A549 (cell line): ENCODE data around the gene MSS51. TPM values are rescaled to one million over a fixed set of nuclear protein-coding genes. Genes with fewer than 3 reads are reported as not detected.

Experiments used
- ATAC-seq, 2 experiments: fragments of 200-7000 bp in 1 of 2; fragments of >200 bp in 1 of 2; cut with Nextera tagmentation in 1 of 2; cut with Tn5 transposase in 1 of 2; 3 replicates each; pipeline versions ENCODE4 v1.8.0 to v1.9.1; 2018 to 2020; ENCODE audit warnings: mild to moderate bottlenecking in 1 of 2, moderate library complexity in 1 of 2
- CTCF ChIA-PET: fragments of 300-600 bp; sonication (Branson Sonifier 250); formaldehyde crosslinking; extraction: SDS; loops from one replicate; lab custom pipeline; 2021; ENCODE audit warnings: antibody characterized with exemption, inconsistent platforms; lab: Yijun Ruan, JAX
- POLR2A ChIA-PET: fragments of 350-600 bp; formaldehyde crosslinking; extraction: SDS; loops from one replicate; lab custom pipeline; 2021; ENCODE audit warnings: antibody characterized with exemption, inconsistent platforms; lab: Yijun Ruan, JAX
- DNase-seq, 2 experiments: peaks; one replicate each; pipeline versions ENCODE4 v3.0.0 to v3.0.0-alpha.2; 2011 to 2016; ENCODE audit warnings: low read depth in 1 of 2, low spot score in 1 of 2
- FAIRE-seq: peaks from 2 replicates; lab custom pipeline; 2011; peaks lifted over from hg19 to GRCh38; lab: Jason Lieb, UNC
- H3K27ac ChIP-seq, 2 experiments: fragments of >200 bp; sonication (Bioruptor Twin); formaldehyde crosslinking; 3 replicates each; pipeline ENCODE4 v1.5.1; 2016 to 2017
- H3K4me1 ChIP-seq: fragments of >200 bp; sonication (Bioruptor Twin); formaldehyde crosslinking; 3 replicates; pipeline ENCODE4 v1.6.1; 2016
- H3K4me2 ChIP-seq: fragments of >200 bp; sonication (Bioruptor Twin); formaldehyde crosslinking; 3 replicates; pipeline ENCODE4 v1.6.1; 2016
- H3K4me3 ChIP-seq: fragments of >200 bp; sonication (Bioruptor Twin); formaldehyde crosslinking; 3 replicates; pipeline ENCODE4 v1.5.1; 2016
- H3K9me3 ChIP-seq: fragments of >200 bp; sonication (Bioruptor Twin); formaldehyde crosslinking; 3 replicates; pipeline ENCODE4 v1.6.1; 2016
- ATOH8 ChIP-seq: fragments of 250-450 bp; sonication (Bioruptor Pico); IDR thresholded peaks from 2 replicates; pipeline ENCODE4 v1.5.0; 2020; ENCODE audit warnings: low read depth, mild to moderate bottlenecking, moderate library complexity
- BHLHE40 ChIP-seq: IDR thresholded peaks from 2 replicates; pipeline ENCODE4 v1.6.1; 2012; ENCODE audit warnings: low read depth, low read length, inconsistent platforms
- CHD4 ChIP-seq: fragments of 200-600 bp; sonication (generic); IDR thresholded peaks from 2 replicates; pipeline ENCODE4 v1.6.1; 2016; ENCODE audit warnings: antibody characterized with exemption, mild to moderate bottlenecking, borderline replicate concordance
- E2F6 ChIP-seq: IDR thresholded peaks from 2 replicates; pipeline ENCODE4 v1.6.1; 2012; ENCODE audit warnings: low read depth, borderline replicate concordance
- EP300 ChIP-seq, 2 experiments: fragments of >200 bp; sonication (Bioruptor Twin); formaldehyde crosslinking; IDR thresholded peaks; 2 replicates in 1 of 2; 3 replicates in 1 of 2; pipeline ENCODE4 v1.6.1; 2016 to 2017
- ESRRA ChIP-seq: fragments of 150-350 bp; IDR thresholded peaks from 2 replicates; pipeline ENCODE4 v1.6.1; 2014; ENCODE audit warnings: mild to moderate bottlenecking, low read length, borderline replicate concordance
- HDAC2 ChIP-seq: fragments of 200-600 bp; sonication (generic); IDR thresholded peaks from 2 replicates; pipeline ENCODE4 v1.6.1; 2016
- HES2 ChIP-seq: fragments of >200 bp; sonication (Bioruptor Twin); formaldehyde crosslinking; IDR thresholded peaks from 2 replicates; pipeline ENCODE4 v1.6.1; 2016
- HMGXB4 ChIP-seq: fragments of 250-450 bp; sonication (Bioruptor Pico); IDR thresholded peaks from 2 replicates; pipeline ENCODE4 v1.5.0; 2021; ENCODE audit warnings: mild to moderate bottlenecking, moderate library complexity, borderline replicate concordance
- HOXB13 ChIP-seq: fragments of 250-450 bp; sonication (Bioruptor Pico); IDR thresholded peaks from 2 replicates; pipeline ENCODE4 v1.5.0; 2020; ENCODE audit warnings: low read depth, mild to moderate bottlenecking, moderate library complexity
- JUN ChIP-seq, 2 experiments: fragments of >200 bp; sonication (Bioruptor Twin); formaldehyde crosslinking; IDR thresholded peaks; 2 replicates in 1 of 2; 3 replicates in 1 of 2; pipeline ENCODE4 v1.6.1; 2016 to 2017
- KDM5A ChIP-seq: fragments of 200-600 bp; sonication (generic); IDR thresholded peaks from 2 replicates; pipeline ENCODE4 v1.6.1; 2016; ENCODE audit warnings: antibody characterized with exemption, mild to moderate bottlenecking
- NR3C1 ChIP-seq: fragments of >200 bp; sonication (Bioruptor Twin); formaldehyde crosslinking; IDR thresholded peaks from 3 replicates; pipeline ENCODE4 v1.6.1; 2017
- PBX3 ChIP-seq: IDR thresholded peaks from 2 replicates; pipeline ENCODE4 v1.6.1; 2012
- RARB ChIP-seq: fragments of 250-450 bp; sonication (Bioruptor Pico); IDR thresholded peaks from 2 replicates; pipeline ENCODE4 v1.8.0; 2021; ENCODE audit warnings: mild to moderate bottlenecking, moderate library complexity
- RCOR1 ChIP-seq: fragments of 150-350 bp; IDR thresholded peaks from 2 replicates; pipeline ENCODE4 v1.6.1; 2014; ENCODE audit warnings: antibody characterized with exemption, low read length, low read depth
- TP53 ChIP-seq: fragments of 250-450 bp; sonication (Bioruptor Pico); IDR thresholded peaks from 2 replicates; pipeline ENCODE4 v1.5.0; 2021; ENCODE audit warnings: mild to moderate bottlenecking, moderate library complexity
- USF2 ChIP-seq: fragments of 450-650 bp; IDR thresholded peaks from 2 replicates; pipeline ENCODE4 v1.6.1; 2014; ENCODE audit warnings: antibody characterized with exemption
- ZSCAN20 ChIP-seq: fragments of 250-450 bp; sonication (Bioruptor Pico); IDR thresholded peaks from 2 replicates; pipeline ENCODE4 v1.8.0; 2022; ENCODE audit warnings: mild to moderate bottlenecking, moderate library complexity
- WGBS: methylation state at CpG from one replicate; pipeline ENCODE4 v1.1.6; 2017; ENCODE audit errors: missing lambda C conversion rate; 5-methylcytosine and 5-hydroxymethylcytosine counted together
- polyA plus RNA-seq, 4 experiments: library from polyadenylated mRNA; depleted of rRNA in 3 of 4; stranded (reverse); fragments of >200 nt; fragmentation: RNase III in 1 of 4; extraction: RNeasy Plus Mini Kit Qiagen cat#74134 plus additional on column Dnase treatment in 1 of 4; gene quantifications; 2 replicates in 3 of 4; 3 replicates in 1 of 4; pipeline ENCODE4 v1.2.3, GENCODE V29; 2011 to 2017

MSS51 gene
- polyA plus RNA-seq, 2 of the 4 experiments (the other 2 are of a cell fraction): 0.49 to 1.1 TPM

GRCh38 chr10:73432646-73433537 is 469 bp downstream of the MSS51 start:
- FAIRE-seq: no peak
- 64% methylated on average over 2 of the region's 2 CpGs for WGBS
- Histone ChIP-seq H3K9me3 (no peaks in the 10 kb centered on the region), H3K27ac (no peak overlapping the region), H3K4me3 (no peak overlapping the region), H3K4me1 (no peaks in the 10 kb centered on the region), H3K4me2 (no peak overlapping the region)
- ChIA-PET POLR2A (interaction anchor here (1.9 kb wide), 1 partner anchor 63 kb away, joined by 7 read pairs; the partner anchor contains the start of gene PPP3CB), CTCF (interaction anchor here (0.6 kb wide), 1 partner anchor 34 kb away, joined by 3 read pairs; no protein-coding TSS in a partner anchor)
- DNase-seq: no peak
- TF ChIP-seq HDAC2 (no peak), ZSCAN20 (CRISPR knock-in tag) (no peak), ESRRA (no peak), HES2 (no peak), RARB (CRISPR knock-in tag) (no peak), PBX3 (no peak), RCOR1 (no peak), JUN (IDR thresholded peaks at IDR 0.05) (no peak), TP53 (no peak), EP300 (IDR thresholded peaks at IDR 0.05) (no peak), HOXB13 (no peak), CHD4 (no peak), NR3C1 (no peak), ATOH8 (no peak), USF2 (no peak), KDM5A (no peak), E2F6 (no peak)
- no peak for ATAC-seq

GRCh38 chr10:73426318-73426717 is 7.0 kb downstream of the MSS51 start:
- TF ChIP-seq NR3C1 (no peak), BHLHE40 (no peak), ESRRA (no peak)

GRCh38 chr10:73424478-73424877 is 8.9 kb downstream of the MSS51 start:
- no peak overlapping the region for H3K4me3 ChIP-seq
- TF ChIP-seq CHD4 (no peak), HMGXB4 (CRISPR knock-in tag) (no peak)
- TF ChIP-seq, all 56 proteins: peak for 0
- WGBS: 89% methylated on average over 3 of the region's 3 CpGs
- H3K27ac ChIP-seq: no peak overlapping the region
- no peaks in the 10 kb centered on the region for H3K9me3 ChIP-seq
- no peak for DNase-seq
- no peak for FAIRE-seq
- POLR2A ChIA-PET: no interaction called here
- CTCF ChIA-PET: no interaction called here
- no peak for ATAC-seq
- peaks cover 5% of the 10 kb centered on the region; the same call in 2 of the 3 replicates for H3K4me1 ChIP-seq
- no peak overlapping the region for H3K4me2 ChIP-seq

More at GRCh38 chr10:73426318-73426717, 7.0 kb downstream of the MSS51 start:
- no peak overlapping the region for H3K27ac ChIP-seq
- H3K4me3 ChIP-seq: no peak overlapping the region
- H3K9me3 ChIP-seq: no peaks in the 10 kb centered on the region
- no peak for FAIRE-seq
- no peaks in the 10 kb centered on the region for H3K4me1 ChIP-seq
- CTCF ChIA-PET: interaction anchor here (0.6 kb wide), 1 partner anchor 68 kb away, joined by 4 read pairs; the partner anchor contains the start of gene CFAP70
- WGBS: 95% methylated on average over 4 of the region's 4 CpGs
- ATAC-seq: no peak
- H3K4me2 ChIP-seq: no peak overlapping the region
- POLR2A ChIA-PET: no interaction called here
- DNase-seq: no peak
